Dendritic cell treated with granulocyte-macrophage colony-stimulating factor and Interleukin-4, amounts not matched to agents 40 ng/mL and 50 ng/mL, for 4 days (primary cell): ENCODE data around the gene KDELR3.

ENCODE experiments used
- H3K27ac Mint-ChIP-seq: one replicate; pipeline ENCODE4 v1.8.0; 2022; ENCODE audit warnings: mild to moderate bottlenecking, mixed read lengths
- H3K27me3 Mint-ChIP-seq: one replicate; pipeline ENCODE4 v1.8.0; 2022; ENCODE audit warnings: mild to moderate bottlenecking, mixed read lengths
- H3K36me3 Mint-ChIP-seq: one replicate; pipeline ENCODE4 v1.8.0; 2022; ENCODE audit warnings: low read depth, mixed read lengths
- H3K4me1 Mint-ChIP-seq: one replicate; pipeline ENCODE4 v1.8.0; 2022; ENCODE audit warnings: low read depth, mixed read lengths
- H3K4me3 Mint-ChIP-seq: one replicate; pipeline ENCODE4 v1.8.0; 2022; ENCODE audit warnings: mild to moderate bottlenecking, moderate library complexity, mixed read lengths
- H3K9me3 Mint-ChIP-seq: one replicate; pipeline ENCODE4 v1.8.0; 2022; ENCODE audit warnings: mixed read lengths
- intact Hi-C: fragments of 100-400 bp; cut with micrococcal nuclease; formaldehyde crosslinking; loops from one replicate; pipeline ENCODE4 v1.15.0; 2022

The KDELR3 gene

GRCh38 chr22:38431266-38432010 is 36.5 kb upstream of the KDELR3 start:
- no peaks in the 10 kb centered on the region for H3K4me1 Mint-ChIP-seq
- no peaks in the 10 kb centered on the region for H3K36me3 Mint-ChIP-seq
- H3K27me3 Mint-ChIP-seq: peaks cover 62% of the 10 kb centered on the region
- H3K4me3 Mint-ChIP-seq: no peak overlapping the region
- H3K9me3 Mint-ChIP-seq: no peaks in the 10 kb centered on the region
- no peak overlapping the region for H3K27ac Mint-ChIP-seq
- intact Hi-C loops: no loop called here

GRCh38 chr22:38432264-38432663 is 35.6 kb upstream of the KDELR3 start:
- Mint-ChIP-seq H3K36me3 (no peaks in the 10 kb centered on the region), H3K27me3 (peaks cover 63% of the 10 kb centered on the region), H3K9me3 (no peaks in the 10 kb centered on the region), H3K27ac (no peak overlapping the region), H3K4me3 (no peak overlapping the region), H3K4me1 (no peaks in the 10 kb centered on the region)
- intact Hi-C loops: no loop called here

GRCh38 chr22:38433871-38434270 is 34.0 kb upstream of the KDELR3 start:
- Mint-ChIP-seq H3K4me3 (no peak overlapping the region), H3K4me1 (no peaks in the 10 kb centered on the region), H3K27ac (no peak overlapping the region), H3K36me3 (no peaks in the 10 kb centered on the region), H3K9me3 (no peaks in the 10 kb centered on the region), H3K27me3 (peaks cover 60% of the 10 kb centered on the region)
- intact Hi-C loops: no loop called here

- Mint-ChIP-seq H3K9me3 (no peaks in the 10 kb centered on the region), H3K36me3 (no peaks in the 10 kb centered on the region), H3K27ac (no peak overlapping the region), H3K4me3 (no peak overlapping the region), H3K4me1 (no peaks in the 10 kb centered on the region), H3K27me3 (peaks cover 61% of the 10 kb centered on the region)
- intact Hi-C loops: no loop called here
Measured at GRCh38 chr22:38435010-38435409, 32.9 kb upstream of the KDELR3 start.

GRCh38 chr22:38435965-38436364 is 31.9 kb upstream of the KDELR3 start:
- Mint-ChIP-seq H3K4me1 (no peaks in the 10 kb centered on the region), H3K36me3 (no peaks in the 10 kb centered on the region), H3K9me3 (no peaks in the 10 kb centered on the region), H3K27ac (no peak overlapping the region), H3K27me3 (peaks cover 70% of the 10 kb centered on the region), H3K4me3 (no peak overlapping the region)
- intact Hi-C loops: no loop called here

GRCh38 chr22:38436629-38437395 is 31.1 kb upstream of the KDELR3 start:
- H3K4me3 Mint-ChIP-seq: no peak overlapping the region
- intact Hi-C loops: no loop called here

GRCh38 chr22:38437416-38437815 is 30.5 kb upstream of the KDELR3 start:
- Mint-ChIP-seq H3K27me3 (peaks cover 75% of the 10 kb centered on the region), H3K4me1 (no peaks in the 10 kb centered on the region), H3K27ac (no peak overlapping the region), H3K36me3 (no peaks in the 10 kb centered on the region), H3K4me3 (no peak overlapping the region), H3K9me3 (no peaks in the 10 kb centered on the region)
- intact Hi-C loops: no loop called here

More at GRCh38 chr22:38436629-38437395, 31.1 kb upstream of the KDELR3 start:
- Mint-ChIP-seq H3K4me1 (no peaks in the 10 kb centered on the region), H3K36me3 (no peaks in the 10 kb centered on the region), H3K9me3 (no peaks in the 10 kb centered on the region), H3K27ac (no peak overlapping the region), H3K27me3 (peaks cover 73% of the 10 kb centered on the region)

- Mint-ChIP-seq H3K27ac (no peak overlapping the region), H3K4me3 (no peak overlapping the region), H3K9me3 (no peaks in the 10 kb centered on the region)
Measured at GRCh38 chr22:38440747-38441350, 27.0 kb upstream of the KDELR3 start.

GRCh38 chr22:38441620-38442287 is 26.1 kb upstream of the KDELR3 start:
- intact Hi-C loops: no loop called here
- H3K4me3 Mint-ChIP-seq: no peak overlapping the region
- no peak overlapping the region for H3K27ac Mint-ChIP-seq
- peaks cover 80% of the 10 kb centered on the region for H3K27me3 Mint-ChIP-seq
- H3K4me1 Mint-ChIP-seq: no peaks in the 10 kb centered on the region
- H3K9me3 Mint-ChIP-seq: no peaks in the 10 kb centered on the region
- no peaks in the 10 kb centered on the region for H3K36me3 Mint-ChIP-seq

More at GRCh38 chr22:38440747-38441350, 27.0 kb upstream of the KDELR3 start:
- H3K36me3 Mint-ChIP-seq: no peaks in the 10 kb centered on the region
- intact Hi-C loops: no loop called here
- H3K27me3 Mint-ChIP-seq: peaks cover 78% of the 10 kb centered on the region
- no peaks in the 10 kb centered on the region for H3K4me1 Mint-ChIP-seq

- intact Hi-C loops: no loop called here
- H3K27me3 Mint-ChIP-seq: peaks cover 86% of the 10 kb centered on the region
- H3K27ac Mint-ChIP-seq: no peak overlapping the region
- H3K36me3 Mint-ChIP-seq: no peaks in the 10 kb centered on the region
- H3K4me3 Mint-ChIP-seq: no peak overlapping the region
- H3K9me3 Mint-ChIP-seq: no peaks in the 10 kb centered on the region
- H3K4me1 Mint-ChIP-seq: no peaks in the 10 kb centered on the region
Measured at GRCh38 chr22:38442967-38443627, 24.8 kb upstream of the KDELR3 start.

- H3K27me3 Mint-ChIP-seq: peaks cover 85% of the 10 kb centered on the region
- no peaks in the 10 kb centered on the region for H3K4me1 Mint-ChIP-seq
- intact Hi-C loops: no loop called here
- H3K36me3 Mint-ChIP-seq: no peaks in the 10 kb centered on the region
- no peak overlapping the region for H3K4me3 Mint-ChIP-seq
- no peak overlapping the region for H3K27ac Mint-ChIP-seq
- H3K9me3 Mint-ChIP-seq: no peaks in the 10 kb centered on the region
Measured at GRCh38 chr22:38443628-38444521, 24.0 kb upstream of the KDELR3 start.

- intact Hi-C loops: no loop called here
Measured at GRCh38 chr22:38444783-38445182, 23.1 kb upstream of the KDELR3 start.

More at GRCh38 chr22:38444783-38445182, 23.1 kb upstream of the KDELR3 start:
- Mint-ChIP-seq H3K27me3 (peaks cover 87% of the 10 kb centered on the region), H3K4me1 (no peaks in the 10 kb centered on the region), H3K4me3 (no peak overlapping the region), H3K9me3 (no peaks in the 10 kb centered on the region), H3K27ac (no peak overlapping the region), H3K36me3 (no peaks in the 10 kb centered on the region)
